ENCODE results near the gene NINJ1. TPM values are rescaled to one million over a fixed set of nuclear protein-coding genes. Genes with fewer than 3 reads are reported as not detected.

NINJ1 gene
- total and polyA plus RNA-seq, 2 donors (not counting 1 experiment from before 2014, with no cell fraction given): 7.2 to 59.9 TPM

DNA sequence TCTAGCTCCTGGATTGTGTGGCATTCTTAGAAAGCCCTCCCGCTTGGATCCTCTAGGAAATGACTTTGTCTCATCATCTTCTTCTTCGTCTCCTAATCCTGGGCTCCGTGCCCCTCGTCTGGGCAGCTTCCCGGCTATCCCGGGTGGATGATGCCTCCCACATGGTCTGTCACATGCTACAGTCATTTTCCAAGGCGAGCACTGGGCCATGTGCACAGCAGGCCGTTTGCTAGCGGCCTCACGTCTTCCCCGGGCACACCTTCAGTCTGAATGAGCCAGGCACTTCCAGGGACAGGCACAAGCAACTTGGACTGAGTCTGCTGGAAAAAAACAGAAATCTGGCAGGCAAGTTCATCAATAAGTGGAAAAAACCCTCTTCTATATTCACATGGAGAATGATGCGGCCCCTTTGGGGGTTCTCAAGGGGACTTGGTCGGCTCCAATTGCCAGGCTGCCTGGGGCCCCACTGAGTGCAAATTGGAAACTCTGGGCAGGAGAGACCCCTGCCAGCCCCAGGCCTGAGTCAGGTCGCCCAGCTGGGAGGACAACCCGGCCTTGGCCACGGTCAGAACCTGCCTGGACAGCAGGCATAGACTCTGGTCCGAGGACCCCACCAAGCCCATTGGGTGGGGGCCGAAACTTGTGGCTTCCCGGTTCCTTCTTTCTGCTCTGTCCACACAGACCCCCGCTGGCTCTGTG is 38.8 kb upstream of the NINJ1 start:
- Histone ChIP-seq H3K79me2 (ENCODE audit: control insufficient read depth, insufficient read depth, low read length) (no peaks in the 10 kb centered on the region), H3K4me2 (ENCODE audit: extremely low read depth, insufficient read depth, low read length) (no peak overlapping the region), H3K9ac (ENCODE audit: insufficient read depth, low read length) (no peak overlapping the region), H4K20me1 (ENCODE audit: control insufficient read depth, extremely low read depth, insufficient read depth, low read length) (no peaks in the 10 kb centered on the region), H3K27ac (ENCODE audit: insufficient read depth, low read length) (no peak overlapping the region), H2AFZ (ENCODE audit: low read length) (no peak overlapping the region), H3K36me3 (ENCODE audit: control insufficient read depth, insufficient read depth, low read length) (no peaks in the 10 kb centered on the region), H3K4me1 (ENCODE audit: control insufficient read depth, extremely low read depth, insufficient read depth, low read length) (no peaks in the 10 kb centered on the region), H3K27me3 (ENCODE audit: control insufficient read depth, insufficient read depth, low read length) (no peaks in the 10 kb centered on the region), H3K4me3 (replicated peaks in 1 of 4; ENCODE audit: control extremely low read depth in 1 of 4, insufficient read depth in 1 of 4, low read depth in 3 of 4, low read length in 4 of 4) (no peak overlapping the region), H3K9me3 (ENCODE audit: control insufficient read depth, insufficient read depth, low read depth, low read length) (no peaks in the 10 kb centered on the region)
- no peak for TF ChIP-seq CTCF (conservative IDR thresholded peaks at IDR 0.05 in 1 of 2, IDR thresholded peaks at IDR 0.05 in 1 of 2; ENCODE audit: low read depth in 1 of 2, low read length in 2 of 2)
- no peak for TF ChIP-seq EZH2 (IDR thresholded peaks at IDR 0.05; ENCODE audit: low read length, missing control alignments)
- DNase-seq (ENCODE audit: low read depth in 2 of 2): no peak

- no peak overlapping the region for H3K4me3 ChIP-seq (replicated peaks in 1 of 4; ENCODE audit: control extremely low read depth in 1 of 4, insufficient read depth in 1 of 4, low read depth in 3 of 4, low read length in 4 of 4)
- H4K20me1 ChIP-seq (ENCODE audit: control insufficient read depth, extremely low read depth, insufficient read depth, low read length): no peaks in the 10 kb centered on the region
- H3K4me1 ChIP-seq (ENCODE audit: control insufficient read depth, extremely low read depth, insufficient read depth, low read length): no peaks in the 10 kb centered on the region
- no peak for DNase-seq (ENCODE audit: low read depth in 2 of 2)
- H3K79me2 ChIP-seq (ENCODE audit: control insufficient read depth, insufficient read depth, low read length): no peaks in the 10 kb centered on the region
- H3K27ac ChIP-seq (ENCODE audit: insufficient read depth, low read length): no peak overlapping the region
- H3K9me3 ChIP-seq (ENCODE audit: control insufficient read depth, insufficient read depth, low read depth, low read length): no peaks in the 10 kb centered on the region
- TF ChIP-seq CTCF (conservative IDR thresholded peaks at IDR 0.05 in 1 of 2, IDR thresholded peaks at IDR 0.05 in 1 of 2; ENCODE audit: low read depth in 1 of 2, low read length in 2 of 2) (no peak), EZH2 (IDR thresholded peaks at IDR 0.05; ENCODE audit: low read length, missing control alignments) (no peak)
- no peak overlapping the region for H2AFZ ChIP-seq (ENCODE audit: low read length)
- H3K4me2 ChIP-seq (ENCODE audit: extremely low read depth, insufficient read depth, low read length): no peak overlapping the region
- no peaks in the 10 kb centered on the region for H3K36me3 ChIP-seq (ENCODE audit: control insufficient read depth, insufficient read depth, low read length)
- H3K9ac ChIP-seq (ENCODE audit: insufficient read depth, low read length): no peak overlapping the region
- no peaks in the 10 kb centered on the region for H3K27me3 ChIP-seq (ENCODE audit: control insufficient read depth, insufficient read depth, low read length)
Observed at GRCh38 chr9:93171261-93171990, 37.4 kb upstream of the NINJ1 start.

DNA sequence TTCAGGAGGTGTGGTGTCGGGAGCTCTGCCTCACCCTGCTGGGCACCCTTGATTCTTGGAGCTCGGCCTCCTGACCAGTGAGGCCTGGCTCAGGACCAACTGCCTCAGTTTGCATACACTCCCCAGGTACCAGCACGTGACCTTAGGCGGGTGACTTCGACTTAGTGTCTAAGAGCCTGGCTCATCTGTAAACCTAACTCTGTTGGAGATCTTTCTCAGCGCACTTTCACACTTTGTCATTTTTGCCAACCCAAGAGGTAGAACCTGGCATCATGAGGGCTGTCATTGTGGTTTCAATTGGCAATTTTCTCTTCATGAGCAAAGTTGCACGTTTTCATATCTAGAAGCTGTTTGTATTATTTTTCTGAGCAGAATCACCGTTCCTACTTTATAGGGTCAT is 36.5 kb upstream of the NINJ1 start:
- no peak for TF ChIP-seq EZH2 (IDR thresholded peaks at IDR 0.05; ENCODE audit: low read length, missing control alignments)
- no peak for TF ChIP-seq CTCF (conservative IDR thresholded peaks at IDR 0.05 in 1 of 2, IDR thresholded peaks at IDR 0.05 in 1 of 2; ENCODE audit: low read depth in 1 of 2, low read length in 2 of 2)
- Histone ChIP-seq H3K9me3 (ENCODE audit: control insufficient read depth, insufficient read depth, low read depth, low read length) (no peaks in the 10 kb centered on the region), H3K27ac (ENCODE audit: insufficient read depth, low read length) (no peak overlapping the region), H3K4me2 (ENCODE audit: extremely low read depth, insufficient read depth, low read length) (no peak overlapping the region), H3K36me3 (ENCODE audit: control insufficient read depth, insufficient read depth, low read length) (no peaks in the 10 kb centered on the region), H3K27me3 (ENCODE audit: control insufficient read depth, insufficient read depth, low read length) (no peaks in the 10 kb centered on the region), H3K4me1 (ENCODE audit: control insufficient read depth, extremely low read depth, insufficient read depth, low read length) (no peaks in the 10 kb centered on the region), H3K79me2 (ENCODE audit: control insufficient read depth, insufficient read depth, low read length) (no peaks in the 10 kb centered on the region), H3K4me3 (replicated peaks in 1 of 4; ENCODE audit: control extremely low read depth in 1 of 4, insufficient read depth in 1 of 4, low read depth in 3 of 4, low read length in 4 of 4) (no peak overlapping the region), H3K9ac (ENCODE audit: insufficient read depth, low read length) (no peak overlapping the region), H4K20me1 (ENCODE audit: control insufficient read depth, extremely low read depth, insufficient read depth, low read length) (no peaks in the 10 kb centered on the region), H2AFZ (ENCODE audit: low read length) (no peak overlapping the region)
- no peak for DNase-seq (ENCODE audit: low read depth in 2 of 2)
